Endothelial cell of hepatic sinusoid (primary cell): Measurements from ENCODE around the gene GJB2.

Experiments used
- in situ Hi-C: cut with HindIII; loops from 2 replicates; pipeline ENCODE4 v1.10.0; 2017; ENCODE audit warnings: low sequenced_read_pairs

Gene GJB2

GRCh38 chr13:20193162-20193906 lies 596 bp upstream of the GJB2 start:
- in situ Hi-C loops = loop anchor here (5.0 to 25.0 kb wide), 5 partner anchors 94 to 711 kb away; partner anchors contain the start of genes IL17D and XPO4

GRCh38 chr13:20192158-20192835 lies 441 bp downstream of the GJB2 start:
- in situ Hi-C loops = loop anchor here (5.0 to 25.0 kb wide), 5 partner anchors 95 to 713 kb away; partner anchors contain the start of genes IL17D and XPO4

GRCh38 chr13:20191311-20192157 lies 1.2 kb downstream of the GJB2 start:
- in situ Hi-C loops = loop anchor here (5.0 to 25.0 kb wide), 5 partner anchors 94 to 713 kb away; partner anchors contain the start of genes IL17D and XPO4

- in situ Hi-C loops = loop anchor here (5.0 to 25.0 kb wide), 5 partner anchors 93 to 714 kb away; partner anchors contain the start of genes IL17D and XPO4
Measured at GRCh38 chr13:20190481-20191310, 2.0 kb downstream of the GJB2 start.

- in situ Hi-C loops = loop anchor here (5.0 to 25.0 kb wide), 5 partner anchors 93 to 715 kb away; partner anchors contain the start of genes IL17D and XPO4
Measured at GRCh38 chr13:20190076-20190475, 2.7 kb downstream of the GJB2 start.

GRCh38 chr13:20188667-20189553 lies 3.8 kb downstream of the GJB2 start:
- in situ Hi-C loops = loop anchor here (25.0 kb wide), 1 partner anchor 523 kb away; the partner anchor contains the start of gene IL17D

- in situ Hi-C loops = loop anchor here (25.0 kb wide), 1 partner anchor 526 kb away; the partner anchor contains the start of gene IL17D
Measured at GRCh38 chr13:20186771-20187170, 6.0 kb downstream of the GJB2 start.

- in situ Hi-C loops = loop anchor here (25.0 kb wide), 1 partner anchor 527 kb away; the partner anchor contains the start of gene IL17D
Measured at GRCh38 chr13:20185366-20186056, 7.2 kb downstream of the GJB2 start.

GRCh38 chr13:20182231-20182846 lies 10.4 kb downstream of the GJB2 start:
- in situ Hi-C loops = loop anchor here (25.0 kb wide), 1 partner anchor 530 kb away; the partner anchor contains the start of gene IL17D

- in situ Hi-C loops = loop anchor here (25.0 kb wide), 1 partner anchor 531 kb away; the partner anchor contains the start of gene IL17D
Measured at GRCh38 chr13:20181188-20181587, 11.6 kb downstream of the GJB2 start.

- in situ Hi-C loops = loop anchor here (25.0 kb wide), 1 partner anchor 534 kb away; the partner anchor contains the start of gene IL17D
Measured at GRCh38 chr13:20178156-20178555, 14.6 kb downstream of the GJB2 start.

- in situ Hi-C loops = loop anchor here (25.0 kb wide), 1 partner anchor 535 kb away; the partner anchor contains the start of gene IL17D
Measured at GRCh38 chr13:20177049-20177831, 15.5 kb downstream of the GJB2 start.

GRCh38 chr13:20175907-20176652 lies 16.7 kb downstream of the GJB2 start:
- in situ Hi-C loops = loop anchor here (25.0 kb wide), 1 partner anchor 536 kb away; the partner anchor contains the start of gene IL17D

- in situ Hi-C loops = loop anchor here (25.0 kb wide), 1 partner anchor 537 kb away; the partner anchor contains the start of gene IL17D
Measured at GRCh38 chr13:20175406-20175794, 17.3 kb downstream of the GJB2 start.

- in situ Hi-C loops = loop anchor here (25.0 kb wide), 1 partner anchor 537 kb away; the partner anchor contains the start of gene IL17D
Measured at GRCh38 chr13:20174656-20175405, 17.9 kb downstream of the GJB2 start.
